Measurements from ENCODE around the gene KIF16B.

DNA sequence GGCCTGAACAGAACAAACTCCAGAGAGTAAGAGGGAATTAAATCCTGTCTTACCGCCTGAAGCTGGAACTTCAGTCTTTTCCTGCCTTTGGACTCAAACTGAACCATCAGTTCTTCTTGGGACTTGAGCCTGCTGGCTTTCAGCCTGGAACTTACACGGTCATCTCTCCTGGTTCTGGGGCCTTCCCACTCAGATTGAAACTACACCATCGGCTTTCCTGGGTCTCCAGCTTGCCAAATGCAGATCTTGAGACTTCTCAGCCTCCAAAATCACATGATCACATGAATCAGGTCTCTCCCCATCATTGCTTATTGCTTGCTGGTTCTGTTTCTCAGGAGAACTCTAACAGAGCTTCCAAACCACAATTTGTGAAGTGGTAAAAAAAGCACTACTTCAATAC lies 276.3 kb downstream of the KIF16B start:
- TF ChIP-seq GATA3 (IDR thresholded peaks at IDR 0.05; ENCODE audit: low read depth, low read length) (no peak), GATA2 (IDR thresholded peaks at IDR 0.05; ENCODE audit: low read depth, low read length) (no peak)
